Measurements from ENCODE around the gene GLIS1. TPM values are rescaled to one million over a fixed set of nuclear protein-coding genes. Genes with fewer than 3 reads are reported as not detected.
"Not testable (repeated sequence)": the region's sequence is repeated elsewhere in the genome, so short reads cannot be mapped to it uniquely, and the experiment has no call there.

The GLIS1 gene
- total RNA-seq, 1 experiment from 2014 or later, result 0.28 TPM

GRCh38 chr1:53763461-53763860 is 24.5 kb upstream of the GLIS1 start:
- Histone ChIP-seq H3K23me2 (ENCODE audit: insufficient read length, low read depth, low read length, poor library complexity, severe bottlenecking) (no peaks in the 10 kb centered on the region), H3K79me1 (ENCODE audit: insufficient read depth, low read depth, low read length, poor library complexity, severe bottlenecking) (no peaks in the 10 kb centered on the region), H2BK12ac (ENCODE audit: insufficient read length, low read depth, low read length) (no peak overlapping the region), H3K4me2 (ENCODE audit: insufficient read depth, insufficient read length, low read length) (no peak overlapping the region), H2BK120ac (ENCODE audit: low read depth, low read length, poor library complexity, severe bottlenecking) (no peak overlapping the region), H3K18ac (ENCODE audit: insufficient read length, low read depth, low read length) (no peak overlapping the region), H4K91ac (ENCODE audit: insufficient read length, low read depth, low read length) (no peak overlapping the region), H3K27ac (ENCODE audit: insufficient read length, low read depth, low read length) (no peak overlapping the region), H3K9me3 (ENCODE audit: control insufficient read depth, low read depth, low read length) (no peaks in the 10 kb centered on the region), H3K27me3 (ENCODE audit: insufficient read depth, low read length) (no peaks in the 10 kb centered on the region), H3K56ac (ENCODE audit: insufficient read length, low read depth, low read length) (no peak overlapping the region), H4K8ac (replicated peaks; ENCODE audit: insufficient read length, low read depth, low read length) (no peak overlapping the region), H4K5ac (ENCODE audit: insufficient read length, low read depth, low read length) (no peak overlapping the region), H2AK5ac (ENCODE audit: insufficient read length, low read length) (no peak overlapping the region), H2BK5ac (ENCODE audit: insufficient read length, low read length) (no peak overlapping the region), H2AFZ (ENCODE audit: low read length) (no peak overlapping the region), H3T11ph (ENCODE audit: low read length) (no peak overlapping the region), H3K4ac (ENCODE audit: low read depth, low read length) (no peak overlapping the region), H3K4me1 (ENCODE audit: insufficient read depth, low read length) (no peaks in the 10 kb centered on the region), H3K23ac (ENCODE audit: insufficient read length, low read depth, low read length) (no peak overlapping the region), H3K14ac (ENCODE audit: insufficient read depth, low read length) (no peak overlapping the region), H3K9ac (ENCODE audit: extremely low read depth, insufficient read length, low read length) (no peak overlapping the region), H3K79me2 (ENCODE audit: insufficient read depth, low read length) (no peaks in the 10 kb centered on the region), H2BK15ac (ENCODE audit: low read depth, low read length) (no peak overlapping the region), H2BK20ac (ENCODE audit: low read depth, low read length, poor library complexity, severe bottlenecking) (no peak overlapping the region), H4K20me1 (ENCODE audit: control insufficient read depth, insufficient read depth, insufficient read length) (no peaks in the 10 kb centered on the region)
- no peaks in the 10 kb centered on the region for H3K4me1 Mint-ChIP-seq
- H3K36me3 Mint-ChIP-seq (ENCODE audit: insufficient read depth in 1 of 3, low read depth in 3 of 3), result peaks cover 4 to 21% (median 6%) of the 10 kb centered on the region in 3 experiments; a peak in 6 of 7 replicates
- no peak overlapping the region for H3K4me3 Mint-ChIP-seq
- no peak for DNase-seq
- no peak overlapping the region for H3K27ac Mint-ChIP-seq
- WGBS (ENCODE audit: extremely low coverage, insufficient read length, low lambda C conversion rate), result no CpG with 5 or more reads among the region's 4 CpGs
- TF ChIP-seq, protein P1, sequence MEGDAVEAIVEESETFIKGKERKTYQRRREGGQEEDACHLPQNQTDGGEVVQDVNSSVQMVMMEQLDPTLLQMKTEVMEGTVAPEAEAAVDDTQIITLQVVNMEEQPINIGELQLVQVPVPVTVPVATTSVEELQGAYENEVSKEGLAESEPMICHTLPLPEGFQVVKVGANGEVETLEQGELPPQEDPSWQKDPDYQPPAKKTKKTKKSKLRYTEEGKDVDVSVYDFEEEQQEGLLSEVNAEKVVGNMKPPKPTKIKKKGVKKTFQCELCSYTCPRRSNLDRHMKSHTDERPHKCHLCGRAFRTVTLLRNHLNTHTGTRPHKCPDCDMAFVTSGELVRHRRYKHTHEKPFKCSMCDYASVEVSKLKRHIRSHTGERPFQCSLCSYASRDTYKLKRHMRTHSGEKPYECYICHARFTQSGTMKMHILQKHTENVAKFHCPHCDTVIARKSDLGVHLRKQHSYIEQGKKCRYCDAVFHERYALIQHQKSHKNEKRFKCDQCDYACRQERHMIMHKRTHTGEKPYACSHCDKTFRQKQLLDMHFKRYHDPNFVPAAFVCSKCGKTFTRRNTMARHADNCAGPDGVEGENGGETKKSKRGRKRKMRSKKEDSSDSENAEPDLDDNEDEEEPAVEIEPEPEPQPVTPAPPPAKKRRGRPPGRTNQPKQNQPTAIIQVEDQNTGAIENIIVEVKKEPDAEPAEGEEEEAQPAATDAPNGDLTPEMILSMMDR (conservative IDR thresholded peaks at IDR 0.05), result peak; percentile 40; the same call in 2 of the 3 replicates
- H3K27me3 Mint-ChIP-seq (ENCODE audit: low read depth), result no peaks in the 10 kb centered on the region
- peaks cover 0 to 6% of the 10 kb centered on the region in 2 experiments; a peak in 4 of 5 replicates for H3K9me3 Mint-ChIP-seq

GRCh38 chr1:53760497-53760896 is 21.5 kb upstream of the GLIS1 start:
- not testable (repeated sequence) for H3K23ac ChIP-seq (ENCODE audit: insufficient read length, low read depth, low read length); H3K4me2 ChIP-seq (ENCODE audit: insufficient read depth, insufficient read length, low read length); H3K14ac ChIP-seq (ENCODE audit: insufficient read depth, low read length); H3K79me1 ChIP-seq (ENCODE audit: insufficient read depth, low read depth, low read length, poor library complexity, severe bottlenecking); H3K4me1 ChIP-seq (ENCODE audit: insufficient read depth, low read length); H3K27me3 Mint-ChIP-seq (ENCODE audit: low read depth); H3K4me3 Mint-ChIP-seq; H3K23me2 ChIP-seq (ENCODE audit: insufficient read length, low read depth, low read length, poor library complexity, severe bottlenecking); H2AK5ac ChIP-seq (ENCODE audit: insufficient read length, low read length); H3T11ph ChIP-seq (ENCODE audit: low read length); H3K9me3 Mint-ChIP-seq; DNase-seq; H3K4ac ChIP-seq (ENCODE audit: low read depth, low read length); H3K36me3 Mint-ChIP-seq (ENCODE audit: insufficient read depth in 1 of 3, low read depth in 3 of 3); H4K20me1 ChIP-seq (ENCODE audit: control insufficient read depth, insufficient read depth, insufficient read length); H2BK12ac ChIP-seq (ENCODE audit: insufficient read length, low read depth, low read length); H2BK5ac ChIP-seq (ENCODE audit: insufficient read length, low read length); H3K27me3 ChIP-seq (ENCODE audit: insufficient read depth, low read length); H3K4me1 Mint-ChIP-seq; H3K18ac ChIP-seq (ENCODE audit: insufficient read length, low read depth, low read length); H4K91ac ChIP-seq (ENCODE audit: insufficient read length, low read depth, low read length); H3K56ac ChIP-seq (ENCODE audit: insufficient read length, low read depth, low read length); H2AFZ ChIP-seq (ENCODE audit: low read length); H2BK120ac ChIP-seq (ENCODE audit: low read depth, low read length, poor library complexity, severe bottlenecking); H3K79me2 ChIP-seq (ENCODE audit: insufficient read depth, low read length); H3K9ac ChIP-seq (ENCODE audit: extremely low read depth, insufficient read length, low read length); H2BK20ac ChIP-seq (ENCODE audit: low read depth, low read length, poor library complexity, severe bottlenecking); H3K27ac Mint-ChIP-seq; H3K27ac ChIP-seq (ENCODE audit: insufficient read length, low read depth, low read length); H4K5ac ChIP-seq (ENCODE audit: insufficient read length, low read depth, low read length); H2BK15ac ChIP-seq (ENCODE audit: low read depth, low read length); H3K9me3 ChIP-seq (ENCODE audit: control insufficient read depth, low read depth, low read length); H4K8ac ChIP-seq (replicated peaks; ENCODE audit: insufficient read length, low read depth, low read length)
- WGBS (ENCODE audit: extremely low coverage, insufficient read length, low lambda C conversion rate), result no CpG with 5 or more reads among the region's 7 CpGs
